Gastrocnemius medialis (tissue), 4 donors: ENCODE results near the gene TCF3. TPM values are rescaled to one million over a fixed set of nuclear protein-coding genes. Genes with fewer than 3 reads are reported as not detected.
A peak's percentile ranks its signal among the peaks of the same experiment; 100 is the strongest.

Experiments used
- ATAC-seq, 2 donors: fragments of 150-250 bp; one replicate each; pipeline ENCODE4 v1.9.1; 2016
- DNase-seq, 2 donors: peaks; one replicate each; pipeline ENCODE4 v3.0.0-alpha.2; 2019
- H3K27ac ChIP-seq, 4 donors: fragments of 200-600 bp; sonication (generic); 1 replicate in 1 of 4; 2 replicates in 3 of 4; pipeline ENCODE4 v1.5.1; 2016 to 2018; ENCODE audit warnings: mild to moderate bottlenecking in 2 of 4, moderate library complexity in 1 of 4
- H3K27me3 ChIP-seq, 3 donors: fragments of 200-600 bp; sonication (generic) in 2 of 3; 1 replicate in 1 of 3; 2 replicates in 2 of 3; pipeline versions ENCODE4 v1.5.1 to v1.6.0; 2016 to 2019; ENCODE audit warnings: mild to moderate bottlenecking in 1 of 3, moderate library complexity in 1 of 3
- H3K36me3 ChIP-seq, 2 donors: fragments of 200-600 bp; sonication (generic) in 1 of 2; one replicate each; pipeline ENCODE4 v1.5.1; 2017 to 2018
- H3K4me1 ChIP-seq, 2 donors: fragments of 200-600 bp; sonication (generic) in 1 of 2; one replicate each; pipeline ENCODE4 v1.5.1; 2016 to 2017; ENCODE audit warnings: mild to moderate bottlenecking in 2 of 2
- H3K4me3 ChIP-seq, 4 donors: fragments of 200-600 bp; sonication (generic) in 3 of 4; 1 replicate in 1 of 4; 2 replicates in 3 of 4; pipeline ENCODE4 v1.5.1; 2016 to 2019; ENCODE audit warnings: mild to moderate bottlenecking in 2 of 4
- H3K9me3 ChIP-seq, 3 donors: fragments of 200-600 bp; sonication (generic) in 2 of 3; 1 replicate in 1 of 3; 2 replicates in 2 of 3; pipeline ENCODE4 v1.5.1; 2016 to 2019
- POLR2A ChIP-seq, 2 donors: fragments of 450-650 bp; IDR thresholded peaks; one replicate each; pipeline ENCODE4 v1.6.1; 2017; ENCODE audit warnings: antibody characterized with exemption in 2 of 2, mild to moderate bottlenecking in 2 of 2, moderate library complexity in 2 of 2
- in situ Hi-C, 4 donors: fragments of 200-750 bp; cut with MboI; loops; one replicate each; pipeline versions ENCODE4 v1.15.0 to v1.8.0; 2017; ENCODE audit warnings: low sequenced_read_pairs in 4 of 4
- intact Hi-C: fragments of 100-400 bp; cut with DNase I; formaldehyde crosslinking; loops from one replicate; pipeline ENCODE4 v1.15.1; 2023; ENCODE audit warnings: low total_unique reads
- total RNA-seq, 4 donors: library from RNA; depleted of rRNA; stranded (reverse); fragments of >200 nt; gene quantifications; one replicate each; pipeline versions ENCODE4 v1.1.0 to v1.2.3, GENCODE V29; 2016
- TF ChIP-seq, protein P1 (sequence below), 5 experiments: fragments of 450-650 bp in 3 of 5; fragments of 200-600 bp in 2 of 5; sonication (generic) in 2 of 5; IDR thresholded peaks in 4 of 5; conservative IDR thresholded peaks in 1 of 5; 1 replicate in 4 of 5; 2 replicates in 1 of 5; pipeline ENCODE4 v1.5.1; 2016 to 2019; ENCODE audit warnings: antibody characterized with exemption in 5 of 5, mild to moderate bottlenecking in 3 of 5, moderate library complexity in 3 of 5

The TCF3 gene
- total RNA-seq, 4 donors from 2014 or later = 22.0 to 58.6 (median 42.5) TPM

DNA sequence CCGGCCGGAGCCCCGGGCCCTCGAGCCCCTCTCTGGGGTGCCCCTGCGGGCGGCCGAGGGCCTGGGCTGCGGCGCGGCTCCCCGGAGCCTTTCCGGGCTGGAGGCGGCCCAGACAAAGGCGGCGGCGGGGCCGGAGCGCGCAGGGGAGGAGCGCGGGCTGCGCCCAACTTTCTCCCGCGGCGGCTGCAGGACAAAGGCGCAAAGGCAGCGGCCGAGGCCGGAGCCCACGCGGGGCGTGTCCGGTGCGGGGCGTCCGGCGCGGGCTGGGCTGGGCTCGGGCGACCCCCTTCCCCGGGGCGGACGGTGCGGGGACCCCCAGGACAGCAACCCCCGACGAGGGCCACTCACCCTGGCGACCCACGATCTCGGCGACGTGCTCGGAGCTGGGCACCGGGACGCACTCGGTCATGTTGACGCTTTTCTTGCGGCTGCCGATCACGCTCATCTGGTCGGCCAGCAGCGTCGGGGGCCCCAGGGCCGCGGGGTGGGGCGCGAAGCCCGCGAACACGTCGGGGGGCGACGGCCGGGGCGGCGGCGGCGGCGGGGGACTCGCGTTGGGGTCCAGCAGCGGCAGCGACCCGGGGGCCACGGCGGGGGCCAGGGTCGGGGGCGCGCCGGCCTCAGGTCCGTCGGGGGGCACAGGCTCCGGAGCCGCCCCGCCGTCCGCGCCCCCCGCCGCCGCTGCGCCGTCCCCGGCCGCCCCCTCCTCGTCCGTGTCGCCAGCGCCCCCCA is 85.1 kb downstream of the TCF3 start:
- Histone ChIP-seq H3K9me3 (no peaks in the 10 kb centered on the region), H3K27ac (peak overlapping the region; percentile 10 to 62 (median 32)), H3K27me3 (peaks cover 6 to 11% (median 8%) of the 10 kb centered on the region in 3 donors), H3K4me1 (peaks cover 4 to 7% of the 10 kb centered on the region in 2 donors), H3K36me3 (no peaks in the 10 kb centered on the region), H3K4me3 (peak overlapping the region; percentile 45 to 53 (median 51))
- no peak for DNase-seq
- in situ Hi-C loops (no loop called here), intact Hi-C loops (loop anchor here (5.0 kb wide), 1 partner anchor 40 kb away; the partner anchor contains the start of gene UQCR11)
- peak in 1 of 2 donors; percentile 8 for ATAC-seq
- TF ChIP-seq POLR2A (IDR thresholded peaks at IDR 0.05) = no peak
- TF ChIP-seq, protein P1, sequence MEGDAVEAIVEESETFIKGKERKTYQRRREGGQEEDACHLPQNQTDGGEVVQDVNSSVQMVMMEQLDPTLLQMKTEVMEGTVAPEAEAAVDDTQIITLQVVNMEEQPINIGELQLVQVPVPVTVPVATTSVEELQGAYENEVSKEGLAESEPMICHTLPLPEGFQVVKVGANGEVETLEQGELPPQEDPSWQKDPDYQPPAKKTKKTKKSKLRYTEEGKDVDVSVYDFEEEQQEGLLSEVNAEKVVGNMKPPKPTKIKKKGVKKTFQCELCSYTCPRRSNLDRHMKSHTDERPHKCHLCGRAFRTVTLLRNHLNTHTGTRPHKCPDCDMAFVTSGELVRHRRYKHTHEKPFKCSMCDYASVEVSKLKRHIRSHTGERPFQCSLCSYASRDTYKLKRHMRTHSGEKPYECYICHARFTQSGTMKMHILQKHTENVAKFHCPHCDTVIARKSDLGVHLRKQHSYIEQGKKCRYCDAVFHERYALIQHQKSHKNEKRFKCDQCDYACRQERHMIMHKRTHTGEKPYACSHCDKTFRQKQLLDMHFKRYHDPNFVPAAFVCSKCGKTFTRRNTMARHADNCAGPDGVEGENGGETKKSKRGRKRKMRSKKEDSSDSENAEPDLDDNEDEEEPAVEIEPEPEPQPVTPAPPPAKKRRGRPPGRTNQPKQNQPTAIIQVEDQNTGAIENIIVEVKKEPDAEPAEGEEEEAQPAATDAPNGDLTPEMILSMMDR (IDR thresholded peaks at IDR 0.05 in 4 of 5, conservative IDR thresholded peaks at IDR 0.05 in 1 of 5) = no peak

DNA sequence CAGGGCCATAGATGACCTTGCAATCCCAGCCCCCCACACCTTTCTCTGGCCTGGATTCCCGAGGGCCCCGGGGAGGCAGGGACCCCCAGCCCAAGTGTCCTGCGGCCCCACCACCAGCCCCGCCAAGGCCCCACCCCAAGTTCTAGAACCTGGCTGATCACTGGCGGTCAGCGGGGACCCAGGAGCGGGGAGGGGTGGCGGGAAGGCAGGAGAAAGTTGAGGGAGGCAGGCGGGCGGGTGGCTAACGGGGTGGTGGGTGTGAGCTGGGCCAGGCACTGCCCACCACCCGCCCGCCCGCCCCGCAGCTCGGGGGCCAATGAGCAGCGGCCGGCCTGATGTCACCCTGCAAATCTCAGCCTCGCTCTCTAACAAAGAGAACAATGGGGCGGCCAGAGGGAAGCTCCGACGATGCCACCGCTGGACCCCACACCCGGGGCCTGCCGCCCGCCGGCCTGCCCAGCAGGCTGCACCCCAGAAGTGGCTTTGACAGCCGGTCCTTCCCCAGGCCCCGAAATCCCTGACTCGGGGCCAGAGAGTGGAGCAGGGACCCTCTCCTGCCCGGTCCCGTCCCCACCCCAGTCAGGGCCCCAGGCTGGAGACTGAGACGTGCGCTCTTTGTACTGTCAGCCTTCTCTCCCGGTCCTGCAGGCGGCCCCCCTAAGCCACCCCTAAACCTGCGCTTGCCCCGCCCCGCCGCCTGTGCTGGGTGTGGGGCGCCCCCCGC is 85.9 kb downstream of the TCF3 start:
- Histone ChIP-seq H3K4me3 (peak overlapping the region; percentile 45 to 53 (median 51)), H3K27ac (peak overlapping the region; percentile 10 to 62 (median 36)), H3K27me3 (peaks cover 6 to 11% (median 8%) of the 10 kb centered on the region in 3 donors), H3K36me3 (no peaks in the 10 kb centered on the region), H3K4me1 (peaks cover 4 to 7% of the 10 kb centered on the region in 2 donors), H3K9me3 (no peaks in the 10 kb centered on the region)
- DNase-seq (no peak), ATAC-seq (peak in 1 of 2 donors; percentile 40)
- in situ Hi-C loops (no loop called here), intact Hi-C loops (loop anchor here (5.0 kb wide), 1 partner anchor 41 kb away; the partner anchor contains the start of gene UQCR11)
- TF ChIP-seq, protein P1 (IDR thresholded peaks at IDR 0.05 in 4 of 5, conservative IDR thresholded peaks at IDR 0.05 in 1 of 5) = no peak
- peak in 1 of 2 donors; percentile 53 for TF ChIP-seq POLR2A (IDR thresholded peaks at IDR 0.05)

DNA sequence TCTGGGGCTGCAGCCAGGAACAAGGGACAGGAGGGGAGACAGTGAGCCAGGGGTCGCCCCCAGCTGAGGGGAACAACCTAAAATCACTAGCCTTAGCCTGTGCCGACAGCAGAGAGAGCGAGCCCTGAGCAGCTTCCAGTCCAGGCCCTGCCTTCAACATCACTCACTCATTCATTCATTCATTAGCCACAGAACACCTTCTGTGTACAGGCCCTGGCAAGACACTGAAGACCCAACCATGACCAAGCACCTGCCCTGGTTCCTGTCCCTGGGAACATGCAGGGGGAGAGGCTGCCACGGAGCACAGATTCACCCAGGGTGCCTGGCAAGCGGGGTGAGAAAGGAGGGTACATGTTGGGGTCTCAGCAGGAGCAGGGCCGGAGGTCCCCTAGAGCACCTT is 89.2 kb downstream of the TCF3 start:
- Histone ChIP-seq H3K9me3 (no peaks in the 10 kb centered on the region), H3K36me3 (no peaks in the 10 kb centered on the region), H3K27me3 (peaks cover 6 to 11% (median 8%) of the 10 kb centered on the region in 3 donors), H3K27ac (no peak overlapping the region), H3K4me1 (peaks cover 0 to 3% of the 10 kb centered on the region in 2 donors), H3K4me3 (no peak overlapping the region)
- intact Hi-C loops = no loop called here
- in situ Hi-C loops = no loop called here
- no peak for ATAC-seq
- no peak for DNase-seq
- TF ChIP-seq, protein P1 (IDR thresholded peaks at IDR 0.05 in 4 of 5, conservative IDR thresholded peaks at IDR 0.05 in 1 of 5) = no peak
- no peak for TF ChIP-seq POLR2A (IDR thresholded peaks at IDR 0.05)

DNA sequence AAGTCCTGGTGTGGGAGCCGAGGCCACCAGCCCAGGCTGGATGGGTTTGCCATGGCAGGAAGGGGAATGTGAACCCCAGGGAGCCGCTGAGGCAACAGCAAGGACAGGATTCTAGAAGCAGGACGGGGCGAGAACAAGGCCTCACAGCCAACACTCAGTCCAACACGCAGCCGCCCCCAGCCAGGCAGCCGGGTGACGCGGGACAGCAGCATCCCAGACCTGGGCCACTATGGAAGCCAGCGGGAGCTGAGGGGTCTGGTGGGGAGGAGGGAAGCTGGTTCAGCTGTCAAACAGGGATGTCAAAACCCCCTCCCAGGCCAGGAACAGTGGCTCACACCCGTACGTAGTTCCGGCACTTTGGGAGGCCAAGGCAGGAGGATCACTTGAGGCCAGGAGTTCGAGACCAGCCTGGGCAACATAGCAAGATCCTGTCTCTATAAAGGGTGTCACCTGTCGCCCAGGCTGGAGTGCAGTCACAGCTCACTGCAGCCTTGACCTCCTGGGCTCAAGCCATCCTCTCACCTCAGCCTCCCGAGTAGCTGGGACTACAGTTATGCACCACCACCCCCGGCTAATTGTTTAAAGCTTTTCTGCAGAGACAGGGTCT is 91.1 kb downstream of the TCF3 start:
- Histone ChIP-seq H3K36me3 (no peaks in the 10 kb centered on the region), H3K4me1 (peaks cover 0 to 3% of the 10 kb centered on the region in 2 donors), H3K27me3 (peaks cover 2 to 3% (median 3%) of the 10 kb centered on the region in 3 donors), H3K9me3 (no peaks in the 10 kb centered on the region), H3K27ac (no peak overlapping the region), H3K4me3 (no peak overlapping the region)
- ATAC-seq (no peak), DNase-seq (no peak)
- intact Hi-C loops = no loop called here
- in situ Hi-C loops = no loop called here
- no peak for TF ChIP-seq POLR2A (IDR thresholded peaks at IDR 0.05)
- TF ChIP-seq, protein P1 (IDR thresholded peaks at IDR 0.05 in 4 of 5, conservative IDR thresholded peaks at IDR 0.05 in 1 of 5) = no peak
